ENCODE data around the gene HERC2. TPM values are rescaled to one million over a fixed set of nuclear protein-coding genes. Genes with fewer than 3 reads are reported as not detected.

Gene HERC2
- total and polyA plus RNA-seq, 9 donors: 33.3 to 83.3 (median 48.9) TPM

DNA sequence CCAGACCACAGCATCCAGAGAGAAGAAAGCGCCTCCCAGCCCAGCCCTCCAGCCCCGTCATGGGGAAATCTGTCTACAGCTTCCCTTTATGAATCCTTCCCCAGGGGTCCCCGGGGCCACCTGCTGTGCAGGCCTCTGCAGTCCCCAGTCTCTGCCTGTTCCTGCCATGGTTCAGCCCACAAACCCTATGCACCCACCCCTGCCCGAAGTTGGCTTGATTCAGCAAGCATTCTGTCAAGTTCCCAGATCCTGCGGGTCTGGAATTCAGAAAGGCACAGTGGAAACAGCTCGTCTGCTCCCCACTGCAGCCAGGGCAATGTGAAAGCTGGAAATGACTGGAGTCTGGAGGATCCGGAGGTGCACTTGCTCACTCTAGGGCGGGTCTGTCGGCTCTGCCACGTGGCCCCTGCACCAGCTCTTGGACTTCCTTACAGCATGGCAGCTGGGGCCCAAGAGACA is 220.0 kb downstream of the HERC2 start:
- Histone ChIP-seq H3K27ac (no peak overlapping the region), H3K9me3 (no peaks in the 10 kb centered on the region), H3K27me3 (no peaks in the 10 kb centered on the region), H3K36me3 (no peaks in the 10 kb centered on the region), H3K4me3 (no peak overlapping the region), H3K4me1 (ENCODE audit: insufficient read depth) (peaks cover 9% of the 10 kb centered on the region)
- no peak for DNase-seq
- TF ChIP-seq, protein P1, sequence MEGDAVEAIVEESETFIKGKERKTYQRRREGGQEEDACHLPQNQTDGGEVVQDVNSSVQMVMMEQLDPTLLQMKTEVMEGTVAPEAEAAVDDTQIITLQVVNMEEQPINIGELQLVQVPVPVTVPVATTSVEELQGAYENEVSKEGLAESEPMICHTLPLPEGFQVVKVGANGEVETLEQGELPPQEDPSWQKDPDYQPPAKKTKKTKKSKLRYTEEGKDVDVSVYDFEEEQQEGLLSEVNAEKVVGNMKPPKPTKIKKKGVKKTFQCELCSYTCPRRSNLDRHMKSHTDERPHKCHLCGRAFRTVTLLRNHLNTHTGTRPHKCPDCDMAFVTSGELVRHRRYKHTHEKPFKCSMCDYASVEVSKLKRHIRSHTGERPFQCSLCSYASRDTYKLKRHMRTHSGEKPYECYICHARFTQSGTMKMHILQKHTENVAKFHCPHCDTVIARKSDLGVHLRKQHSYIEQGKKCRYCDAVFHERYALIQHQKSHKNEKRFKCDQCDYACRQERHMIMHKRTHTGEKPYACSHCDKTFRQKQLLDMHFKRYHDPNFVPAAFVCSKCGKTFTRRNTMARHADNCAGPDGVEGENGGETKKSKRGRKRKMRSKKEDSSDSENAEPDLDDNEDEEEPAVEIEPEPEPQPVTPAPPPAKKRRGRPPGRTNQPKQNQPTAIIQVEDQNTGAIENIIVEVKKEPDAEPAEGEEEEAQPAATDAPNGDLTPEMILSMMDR (IDR thresholded peaks at IDR 0.05): no peak
- no peak for TF ChIP-seq POLR2A (IDR thresholded peaks at IDR 0.05)
- TF ChIP-seq EP300 (IDR thresholded peaks at IDR 0.05): no peak
- intact Hi-C loops (cut with DNase I): no loop called here
- 85 to 87% (median 87%) methylated on average over 10 of the region's 10 CpGs for WGBS, 3 donors

DNA sequence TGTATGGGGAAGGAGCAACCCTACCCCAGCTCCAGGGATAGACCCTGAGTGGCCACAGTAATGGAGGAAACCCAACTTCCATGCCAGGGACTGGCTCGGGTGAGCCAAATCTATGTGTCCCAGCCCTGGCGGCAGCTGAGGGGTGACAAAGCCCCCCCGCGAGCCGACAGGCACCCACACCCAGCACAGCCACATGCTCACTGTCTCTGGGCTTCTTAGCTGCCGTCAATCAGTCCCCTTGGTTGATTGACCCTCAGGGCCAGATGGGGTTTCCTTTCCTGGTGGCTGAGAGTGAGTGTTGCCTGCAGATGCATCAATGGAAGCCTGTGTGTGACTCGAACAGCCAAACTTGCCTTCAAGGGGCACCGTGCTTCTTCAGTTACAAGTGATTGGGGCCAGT is 220.8 kb downstream of the HERC2 start:
- no peak for DNase-seq
- intact Hi-C loops (cut with DNase I): no loop called here
- no peaks in the 10 kb centered on the region for H3K36me3 ChIP-seq
- H3K4me1 ChIP-seq (ENCODE audit: insufficient read depth): peaks cover 10% of the 10 kb centered on the region
- 78 to 85% (median 81%) methylated on average over 4 to 8 of the region's 8 CpGs for WGBS, 3 donors
- H3K4me3 ChIP-seq: no peak overlapping the region
- no peak for TF ChIP-seq EP300 (IDR thresholded peaks at IDR 0.05)
- TF ChIP-seq POLR2A (IDR thresholded peaks at IDR 0.05): no peak
- TF ChIP-seq, protein P1 (IDR thresholded peaks at IDR 0.05): no peak
- H3K9me3 ChIP-seq: no peaks in the 10 kb centered on the region
- no peaks in the 10 kb centered on the region for H3K27me3 ChIP-seq
- H3K27ac ChIP-seq: no peak overlapping the region

DNA sequence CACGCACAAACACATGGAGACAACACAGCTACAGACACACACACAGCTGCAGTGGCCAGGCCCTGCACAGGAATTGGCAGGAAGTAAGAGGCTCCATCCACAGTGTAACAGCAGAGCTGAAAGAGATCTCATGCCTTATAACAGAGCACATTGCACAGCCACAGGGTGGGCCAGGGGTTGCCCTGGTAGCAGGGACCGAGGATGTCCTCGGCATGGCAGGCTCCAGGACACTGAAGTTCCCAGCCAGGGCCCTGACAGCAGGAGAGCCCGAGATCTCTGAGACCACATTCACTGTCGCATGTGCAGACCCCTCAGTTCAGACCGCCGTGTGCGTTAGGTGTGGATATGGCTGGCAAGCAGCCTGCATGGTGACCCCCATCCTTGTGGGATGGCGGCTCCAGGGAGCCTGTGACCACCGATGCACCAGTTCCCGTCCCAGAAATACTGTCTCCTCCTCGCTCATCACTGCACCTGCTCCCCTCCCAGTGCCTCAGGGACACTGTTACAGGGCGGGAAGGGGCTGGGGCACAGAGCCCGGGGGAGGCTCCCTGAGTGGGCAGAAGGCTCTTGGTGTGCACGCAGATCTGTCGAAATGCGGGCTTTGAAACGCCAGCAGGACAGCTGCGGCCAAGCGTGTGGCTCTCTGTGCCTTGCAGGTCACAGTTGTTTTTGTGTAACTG is 221.3 kb downstream of the HERC2 start:
- WGBS, 3 donors: 83 to 88% (median 86%) methylated on average over 20 of the region's 20 CpGs
- Histone ChIP-seq H3K9me3 (no peaks in the 10 kb centered on the region), H3K4me1 (ENCODE audit: insufficient read depth) (peaks cover 14% of the 10 kb centered on the region), H3K27me3 (no peaks in the 10 kb centered on the region), H3K36me3 (no peaks in the 10 kb centered on the region), H3K27ac (no peak overlapping the region), H3K4me3 (no peak overlapping the region)
- no peak for DNase-seq
- intact Hi-C loops (cut with DNase I): no loop called here
- TF ChIP-seq POLR2A (IDR thresholded peaks at IDR 0.05) (no peak), EP300 (IDR thresholded peaks at IDR 0.05) (no peak)
- TF ChIP-seq, protein P1 (IDR thresholded peaks at IDR 0.05): no peak

DNA sequence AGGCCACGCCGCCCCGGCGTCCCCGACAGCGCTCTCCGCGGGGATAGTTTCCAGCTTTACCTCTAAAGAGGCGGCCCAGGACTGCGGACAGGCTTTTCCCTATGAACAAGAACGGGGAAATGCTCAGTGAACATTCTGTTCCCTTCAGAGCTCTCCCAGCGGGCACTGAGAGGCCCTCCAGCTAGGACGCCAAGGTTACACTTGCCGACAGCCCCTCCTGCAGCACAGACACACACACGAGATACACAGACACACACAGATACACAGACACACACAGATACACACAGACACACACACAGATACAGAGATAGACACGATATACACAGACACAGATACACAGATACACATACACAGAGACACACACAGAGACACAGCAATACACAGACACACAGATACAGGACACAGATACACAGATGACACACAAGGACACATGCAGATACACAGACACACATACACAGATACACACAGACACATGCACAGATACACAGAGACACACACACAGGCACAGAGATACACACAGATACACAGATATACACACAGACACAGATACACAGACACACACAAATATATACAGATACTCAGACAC is 222.3 kb downstream of the HERC2 start:
- H3K4me3 ChIP-seq: no peak overlapping the region
- H3K27ac ChIP-seq: no peak overlapping the region
- intact Hi-C loops (cut with DNase I): no loop called here
- H3K9me3 ChIP-seq: no peaks in the 10 kb centered on the region
- WGBS, 3 donors: 7 to 14% (median 7%) methylated on average over 9 to 16 of the region's 16 CpGs
- peaks cover 16% of the 10 kb centered on the region for H3K4me1 ChIP-seq (ENCODE audit: insufficient read depth)
- no peaks in the 10 kb centered on the region for H3K36me3 ChIP-seq
- DNase-seq: no peak
- no peaks in the 10 kb centered on the region for H3K27me3 ChIP-seq
- TF ChIP-seq POLR2A (IDR thresholded peaks at IDR 0.05) (no peak), EP300 (IDR thresholded peaks at IDR 0.05) (no peak)
- TF ChIP-seq, protein P1 (IDR thresholded peaks at IDR 0.05): no peak

Measured in ovary (tissue), 9 donors.